ENCODE results near the gene MAG.
A peak's percentile ranks its signal among the peaks of the same experiment; 100 is the strongest.
"Not testable (repeated sequence)": the region's sequence is repeated elsewhere in the genome, so short reads cannot be mapped to it uniquely, and the experiment has no call there.

The MAG gene

GRCh38 chr19:35271546-35271945 is 20.4 kb upstream of the MAG start:
- no peaks in the 10 kb centered on the region for H3K27me3 Mint-ChIP-seq
- no peaks in the 10 kb centered on the region for H3K9me3 Mint-ChIP-seq
- no peak overlapping the region for H3K4me3 Mint-ChIP-seq
- H3K36me3 Mint-ChIP-seq = peaks cover 4% of the 10 kb centered on the region
- peak overlapping the region; percentile 61 for H3K27ac Mint-ChIP-seq
- peaks cover 28% of the 10 kb centered on the region for H3K4me1 Mint-ChIP-seq

- peak overlapping the region; percentile 90 for H3K27ac Mint-ChIP-seq
- H3K27me3 Mint-ChIP-seq = no peaks in the 10 kb centered on the region
- H3K4me3 Mint-ChIP-seq = no peak overlapping the region
- no peaks in the 10 kb centered on the region for H3K9me3 Mint-ChIP-seq
- peaks cover 4% of the 10 kb centered on the region for H3K36me3 Mint-ChIP-seq
- H3K4me1 Mint-ChIP-seq = peaks cover 28% of the 10 kb centered on the region
Observed at GRCh38 chr19:35272122-35272719, 19.7 kb upstream of the MAG start.

GRCh38 chr19:35272954-35273649 is 18.9 kb upstream of the MAG start:
- H3K4me1 Mint-ChIP-seq = peaks cover 28% of the 10 kb centered on the region
- H3K4me3 Mint-ChIP-seq = no peak overlapping the region
- H3K27ac Mint-ChIP-seq = peak overlapping the region; percentile 91
- H3K9me3 Mint-ChIP-seq = no peaks in the 10 kb centered on the region
- no peaks in the 10 kb centered on the region for H3K27me3 Mint-ChIP-seq
- peaks cover 4% of the 10 kb centered on the region for H3K36me3 Mint-ChIP-seq

- H3K9me3 Mint-ChIP-seq = no peaks in the 10 kb centered on the region
- peaks cover 4% of the 10 kb centered on the region for H3K36me3 Mint-ChIP-seq
- peaks cover 28% of the 10 kb centered on the region for H3K4me1 Mint-ChIP-seq
- H3K4me3 Mint-ChIP-seq = no peak overlapping the region
- no peak overlapping the region for H3K27ac Mint-ChIP-seq
- no peaks in the 10 kb centered on the region for H3K27me3 Mint-ChIP-seq
Observed at GRCh38 chr19:35273686-35274259, 18.2 kb upstream of the MAG start.

GRCh38 chr19:35274323-35274722 is 17.6 kb upstream of the MAG start:
- no peak overlapping the region for H3K4me3 Mint-ChIP-seq
- H3K4me1 Mint-ChIP-seq = peaks cover 28% of the 10 kb centered on the region
- H3K27me3 Mint-ChIP-seq = no peaks in the 10 kb centered on the region
- peaks cover 4% of the 10 kb centered on the region for H3K36me3 Mint-ChIP-seq
- no peaks in the 10 kb centered on the region for H3K9me3 Mint-ChIP-seq
- no peak overlapping the region for H3K27ac Mint-ChIP-seq

- Mint-ChIP-seq H3K36me3 (peaks cover 4% of the 10 kb centered on the region), H3K9me3 (no peaks in the 10 kb centered on the region), H3K4me1 (peaks cover 16% of the 10 kb centered on the region), H3K4me3 (no peak overlapping the region), H3K27ac (no peak overlapping the region), H3K27me3 (no peaks in the 10 kb centered on the region)
Observed at GRCh38 chr19:35276706-35277281, 15.2 kb upstream of the MAG start.

- Mint-ChIP-seq H3K9me3 (no peaks in the 10 kb centered on the region), H3K4me3 (no peak overlapping the region), H3K27me3 (peaks cover 4% of the 10 kb centered on the region), H3K36me3 (peaks cover 4% of the 10 kb centered on the region), H3K27ac (no peak overlapping the region), H3K4me1 (peaks cover 10% of the 10 kb centered on the region)
Observed at GRCh38 chr19:35278578-35279284, 13.2 kb upstream of the MAG start.

GRCh38 chr19:35279374-35279773 is 12.6 kb upstream of the MAG start:
- peaks cover 5% of the 10 kb centered on the region for H3K4me1 Mint-ChIP-seq
- H3K36me3 Mint-ChIP-seq = peaks cover 1% of the 10 kb centered on the region
- peaks cover 6% of the 10 kb centered on the region for H3K27me3 Mint-ChIP-seq
- H3K4me3 Mint-ChIP-seq = no peak overlapping the region
- H3K27ac Mint-ChIP-seq = no peak overlapping the region
- no peaks in the 10 kb centered on the region for H3K9me3 Mint-ChIP-seq

- no peak overlapping the region for H3K4me3 Mint-ChIP-seq
- no peaks in the 10 kb centered on the region for H3K9me3 Mint-ChIP-seq
- H3K36me3 Mint-ChIP-seq = no peaks in the 10 kb centered on the region
- peak overlapping the region; percentile 53 for H3K27ac Mint-ChIP-seq
- peaks cover 6% of the 10 kb centered on the region for H3K27me3 Mint-ChIP-seq
- H3K4me1 Mint-ChIP-seq = peaks cover 5% of the 10 kb centered on the region
Observed at GRCh38 chr19:35279985-35280821, 11.8 kb upstream of the MAG start.

- Mint-ChIP-seq H3K27me3 (peaks cover 6% of the 10 kb centered on the region), H3K9me3 (no peaks in the 10 kb centered on the region), H3K4me1 (no peaks in the 10 kb centered on the region), H3K4me3 (no peak overlapping the region), H3K36me3 (no peaks in the 10 kb centered on the region), H3K27ac (no peak overlapping the region)
Observed at GRCh38 chr19:35281303-35281702, 10.7 kb upstream of the MAG start.

GRCh38 chr19:35284153-35285094 is 7.5 kb upstream of the MAG start:
- H3K27me3 Mint-ChIP-seq = peaks cover 6% of the 10 kb centered on the region
- H3K4me1 Mint-ChIP-seq = no peaks in the 10 kb centered on the region
- no peaks in the 10 kb centered on the region for H3K36me3 Mint-ChIP-seq
- H3K4me3 Mint-ChIP-seq = no peak overlapping the region
- H3K27ac Mint-ChIP-seq = no peak overlapping the region
- no peaks in the 10 kb centered on the region for H3K9me3 Mint-ChIP-seq

- no peak overlapping the region for H3K4me3 Mint-ChIP-seq
- no peaks in the 10 kb centered on the region for H3K9me3 Mint-ChIP-seq
- H3K36me3 Mint-ChIP-seq = no peaks in the 10 kb centered on the region
- H3K27me3 Mint-ChIP-seq = peaks cover 6% of the 10 kb centered on the region
- no peaks in the 10 kb centered on the region for H3K4me1 Mint-ChIP-seq
- H3K27ac Mint-ChIP-seq = no peak overlapping the region
Observed at GRCh38 chr19:35285095-35285449, 6.9 kb upstream of the MAG start.

- not testable (repeated sequence) for H3K27me3 Mint-ChIP-seq, H3K27ac Mint-ChIP-seq, H3K4me1 Mint-ChIP-seq, H3K4me3 Mint-ChIP-seq, H3K36me3 Mint-ChIP-seq, H3K9me3 Mint-ChIP-seq
Observed at GRCh38 chr19:35285465-35285864, 6.5 kb upstream of the MAG start.

GRCh38 chr19:35286101-35286500 is 5.9 kb upstream of the MAG start:
- H3K27ac Mint-ChIP-seq, H3K4me3 Mint-ChIP-seq, H3K36me3 Mint-ChIP-seq, H3K9me3 Mint-ChIP-seq, H3K4me1 Mint-ChIP-seq, H3K27me3 Mint-ChIP-seq: not testable (repeated sequence)

Measured in activated naive CD4-positive, alpha-beta T cell treated with anti-CD3 and anti-CD28 coated beads, Interleukin-2, amount 50 U/mL, for 24 hours (primary cell).